HG02571 (cell line): ENCODE measurements around the gene ODAPH.
"Not testable (repeated sequence)": the region's sequence is repeated elsewhere in the genome, so short reads cannot be mapped to it uniquely, and the experiment has no call there.

ENCODE experiments used
- ATAC-seq: cut with Tn5 transposase; IDR thresholded peaks from one replicate; pipeline ENCODE4 v1.9.1; 2021; ENCODE audit warnings: mild to moderate bottlenecking, moderate library complexity; ENCODE audit not compliant: unreplicated experiment

ODAPH gene

GRCh38 chr4:75555294-75556164, at the start of gene ODAPH:
Gene ODAPH (plus strand): TSS chr4:75556066. CDS start chr4:75556083, 17 bp downstream.
- ATAC-seq = peak; percentile 99

DNA sequence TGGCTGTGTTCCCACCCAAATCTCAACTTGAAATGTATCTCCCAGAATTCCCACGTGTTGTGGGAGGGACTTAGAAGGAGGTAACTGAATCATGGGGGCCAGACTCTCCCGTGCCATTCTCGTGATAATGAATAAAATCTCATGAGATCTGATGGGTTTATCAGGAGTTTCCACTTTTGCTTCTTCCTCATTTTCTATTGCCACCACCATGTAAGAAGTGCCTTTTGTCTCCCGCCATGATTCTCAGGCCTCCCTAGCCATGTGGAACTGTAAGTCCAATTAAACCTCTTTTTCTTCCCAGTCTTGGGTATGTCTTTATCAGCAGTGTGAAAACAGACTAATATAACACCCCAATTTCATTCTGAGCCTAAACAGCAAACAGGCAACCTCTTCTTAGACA, 46.3 kb upstream of the ODAPH start:
- not testable (repeated sequence) for ATAC-seq

DNA sequence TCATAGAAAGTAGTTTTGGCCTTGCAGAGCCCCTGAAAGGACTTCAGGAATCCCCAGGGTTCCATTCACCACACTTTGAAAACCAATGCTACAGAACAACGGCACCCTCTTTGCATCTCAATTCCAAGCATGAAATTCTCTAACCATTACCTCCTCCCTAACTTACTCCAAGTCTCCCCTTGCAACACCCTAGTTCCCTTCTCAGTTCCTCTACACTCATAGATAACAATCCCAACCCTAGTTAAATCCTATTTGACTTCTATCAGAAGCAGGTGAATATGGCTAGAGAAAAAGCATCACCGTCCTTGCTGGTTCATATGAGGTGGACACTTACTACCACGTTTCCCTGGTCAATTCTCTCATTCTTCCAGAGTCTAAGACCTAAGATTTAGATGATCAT, 44.0 kb upstream of the ODAPH start:
- ATAC-seq = no peak

GRCh38 chr4:75512386-75513211, 43.3 kb upstream of the ODAPH start:
- ATAC-seq = no peak

GRCh38 chr4:75513526-75514130, 42.2 kb upstream of the ODAPH start:
- no peak for ATAC-seq

- peak; percentile 93 for ATAC-seq
These were observed 41.5 kb upstream of the ODAPH start, which contains the start of the genes RCHY1 and THAP6 for GRCh38 chr4:75514131-75514948. Gene RCHY1 (minus strand): TSS chr4:75514403. CDS start chr4:75514286, 117 bp downstream. Gene THAP6 (plus strand): TSS chr4:75514473. CDS start chr4:75515453, 980 bp downstream.

- ATAC-seq = no peak
These were observed 40.8 kb upstream of the ODAPH start for GRCh38 chr4:75514949-75515612.

DNA sequence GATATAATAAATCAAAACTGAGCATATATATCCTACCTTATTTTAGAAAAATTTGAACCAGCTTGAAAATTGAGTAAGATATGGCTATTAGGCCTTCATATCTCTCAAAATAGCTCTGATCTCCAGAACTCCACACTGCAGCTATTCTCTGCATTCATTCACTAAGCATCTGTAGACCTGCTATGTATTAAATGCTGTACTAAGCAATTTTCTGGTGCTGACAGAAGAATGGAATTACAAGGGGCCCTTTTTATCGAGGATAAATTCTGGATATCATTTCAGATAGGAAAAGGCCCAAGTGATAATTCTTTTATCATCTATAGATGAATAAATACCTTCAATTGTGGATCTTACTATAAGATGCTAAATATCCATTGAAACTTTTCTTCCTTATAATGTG, 39.7 kb upstream of the ODAPH start:
- ATAC-seq = no peak

GRCh38 chr4:75519452-75519851, 36.4 kb upstream of the ODAPH start:
- not testable (repeated sequence) for ATAC-seq

DNA sequence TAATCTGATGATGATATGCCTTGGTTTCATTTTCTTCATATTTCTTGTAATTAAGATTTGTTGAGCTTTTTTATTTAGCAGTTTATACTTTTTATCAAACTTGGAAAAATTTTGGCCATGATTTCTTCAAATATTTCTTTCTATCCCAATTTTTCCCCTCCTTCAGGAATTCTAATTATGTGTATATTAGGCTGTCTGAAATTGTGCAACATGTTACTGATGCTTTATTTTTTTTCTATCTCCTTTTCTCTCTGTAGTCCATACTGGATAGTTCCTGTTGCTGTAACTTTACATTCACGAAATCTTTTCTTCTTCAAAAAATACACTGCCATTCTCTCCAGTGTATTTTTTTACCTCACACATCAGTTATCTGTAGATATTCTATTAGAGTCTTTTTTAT, 30.8 kb upstream of the ODAPH start:
- no peak for ATAC-seq

- ATAC-seq = no peak
These were observed 30.0 kb upstream of the ODAPH start for GRCh38 chr4:75525910-75526309.

DNA sequence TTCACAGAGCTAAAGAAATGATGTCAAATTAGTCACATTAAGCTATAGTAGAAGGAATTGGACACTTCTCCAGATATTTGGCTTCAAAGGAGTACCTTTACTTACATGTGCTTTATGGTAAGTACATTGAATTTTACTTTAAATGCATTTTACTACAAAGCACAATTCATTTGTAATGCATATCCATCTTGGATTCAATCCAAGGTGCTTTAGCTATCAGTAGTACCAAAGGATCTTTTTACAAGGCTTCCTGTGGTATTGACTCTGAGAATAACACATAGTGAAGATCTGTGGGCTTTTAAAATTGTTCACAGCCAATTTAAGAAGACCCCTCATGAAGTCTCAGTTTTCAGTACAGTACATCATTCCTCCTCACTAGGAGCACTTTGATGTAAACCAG, 28.4 kb upstream of the ODAPH start:
- ATAC-seq = no peak

DNA sequence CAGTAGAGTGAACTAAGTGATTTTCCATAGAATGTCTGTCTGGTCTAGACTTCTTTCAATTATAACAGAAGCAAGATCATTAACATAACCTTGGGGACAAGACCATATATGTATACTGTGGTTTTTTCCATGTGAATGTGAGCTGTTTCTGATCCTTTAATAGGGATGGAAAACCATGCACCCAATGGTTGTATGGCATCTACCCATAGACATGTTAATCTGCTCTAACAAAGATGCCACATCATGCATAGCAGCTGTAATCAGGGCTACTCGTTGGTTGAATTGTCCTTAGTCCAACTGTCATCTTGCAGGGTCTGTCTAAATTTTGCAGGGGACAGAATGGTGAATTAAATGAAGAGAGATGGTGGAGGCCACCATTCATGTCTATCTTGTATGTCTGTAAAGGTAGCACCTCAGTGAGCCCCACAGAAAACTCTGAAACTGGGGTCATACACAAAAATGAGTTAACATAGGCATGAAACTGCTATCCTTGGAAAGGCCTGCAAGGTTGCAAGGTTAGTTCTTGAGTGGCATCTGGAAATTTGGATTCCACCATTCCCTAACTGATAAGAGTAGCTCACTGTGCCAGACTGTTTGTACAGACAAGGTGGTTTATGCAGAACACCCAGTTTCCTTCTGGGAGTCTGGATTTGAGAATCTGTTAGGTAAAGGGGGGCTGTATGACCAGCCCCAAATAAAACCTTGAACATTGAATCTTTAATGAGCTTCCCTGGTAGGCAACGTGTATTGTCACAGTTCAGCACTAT, 25.1 kb upstream of the ODAPH start:
- no peak for ATAC-seq

GRCh38 chr4:75531536-75532143, 24.2 kb upstream of the ODAPH start:
- ATAC-seq = not testable (repeated sequence)

GRCh38 chr4:75533339-75533887, 22.5 kb upstream of the ODAPH start:
- not testable (repeated sequence) for ATAC-seq

DNA sequence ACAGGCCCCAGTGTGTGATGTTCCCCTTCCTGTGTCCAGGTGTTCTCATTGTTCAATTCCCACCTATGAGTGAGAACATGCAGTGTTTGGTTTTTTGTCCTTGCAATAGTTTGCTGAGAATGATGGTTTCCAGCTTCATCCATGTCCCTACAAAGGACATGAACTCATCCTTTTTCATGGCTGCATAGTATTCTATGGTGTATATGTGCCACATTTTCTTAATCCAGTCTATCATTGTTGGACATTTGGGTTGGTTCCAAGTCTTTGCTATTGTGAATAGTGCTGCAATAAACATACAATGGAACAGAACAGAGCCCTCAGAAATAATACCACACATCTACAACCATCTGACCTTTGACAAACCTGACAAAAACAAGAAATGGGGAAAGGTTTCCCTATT, 21.9 kb upstream of the ODAPH start:
- not testable (repeated sequence) for ATAC-seq

- ATAC-seq = not testable (repeated sequence)
These were observed 18.6 kb upstream of the ODAPH start for GRCh38 chr4:75537308-75537707.

DNA sequence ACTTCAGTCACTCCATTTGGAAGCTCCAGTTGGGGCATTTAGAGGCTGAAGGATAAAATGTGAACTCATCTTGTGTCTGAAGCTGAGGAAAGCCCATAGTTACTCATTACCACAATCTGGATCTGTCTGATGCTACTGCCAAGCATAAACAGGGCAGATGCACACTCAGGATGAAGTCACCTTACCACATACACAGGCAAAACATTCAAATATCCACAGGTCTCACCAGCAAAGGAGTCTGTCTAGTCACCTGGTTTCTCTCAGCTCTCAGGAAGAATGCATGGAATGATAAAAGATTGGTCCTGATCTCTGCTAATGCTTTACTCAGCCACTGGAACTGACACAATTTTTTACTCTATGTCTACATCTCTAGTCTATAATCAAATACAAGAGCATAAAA, 13.0 kb upstream of the ODAPH start:
- ATAC-seq = no peak
